ENCODE data around the gene CHD1.
A peak's percentile ranks its signal among the peaks of the same experiment; 100 is the strongest.

Gene CHD1

GRCh38 chr5:98935206-98935605 is 6.4 kb upstream of the CHD1 start:
- no peak for DNase-seq

GRCh38 chr5:98934546-98934945 is 5.7 kb upstream of the CHD1 start:
- DNase-seq, result no peak

GRCh38 chr5:98933445-98934072 is 4.8 kb upstream of the CHD1 start:
- no peak for DNase-seq

GRCh38 chr5:98930972-98931762 is 2.4 kb upstream of the CHD1 start:
- no peak for DNase-seq

- DNase-seq, result no peak
These were observed 997 bp upstream of the CHD1 start for GRCh38 chr5:98929710-98930298.

- DNase-seq, result peak; percentile 69
These were observed 576 bp downstream of the CHD1 start for GRCh38 chr5:98927989-98928872.

GRCh38 chr5:98927242-98927988 is 1.4 kb downstream of the CHD1 start:
- peak; percentile 65 for DNase-seq

GRCh38 chr5:98923966-98924365 is 4.8 kb downstream of the CHD1 start:
- DNase-seq, result no peak

GRCh38 chr5:98921947-98922505 is 6.8 kb downstream of the CHD1 start:
- no peak for DNase-seq

GRCh38 chr5:98917433-98917832 is 11.4 kb downstream of the CHD1 start:
- no peak for DNase-seq

GRCh38 chr5:98916540-98916939 is 12.3 kb downstream of the CHD1 start:
- DNase-seq, result no peak

- DNase-seq, result no peak
These were observed 14.9 kb downstream of the CHD1 start for GRCh38 chr5:98913911-98914310.

GRCh38 chr5:98911280-98912040 is 17.3 kb downstream of the CHD1 start:
- no peak for DNase-seq

- DNase-seq, result peak; percentile 19
These were observed 19.4 kb downstream of the CHD1 start for GRCh38 chr5:98909363-98909762.

GRCh38 chr5:98907951-98908350 is 20.9 kb downstream of the CHD1 start:
- no peak for DNase-seq

GRCh38 chr5:98906756-98907355 is 22.0 kb downstream of the CHD1 start:
- peak; percentile 25 for DNase-seq

GRCh38 chr5:98905857-98906688 is 22.7 kb downstream of the CHD1 start:
- DNase-seq, result peak; percentile 56

GRCh38 chr5:98904780-98905179 is 24.0 kb downstream of the CHD1 start:
- peak; percentile 58 for DNase-seq

GRCh38 chr5:98902733-98903132 is 26.1 kb downstream of the CHD1 start:
- DNase-seq, result peak; percentile 67

GRCh38 chr5:98899456-98899855 is 29.4 kb downstream of the CHD1 start:
- no peak for DNase-seq
